GM12878 (cell line): ENCODE results near the gene KIF21A. TPM values are rescaled to one million over a fixed set of nuclear protein-coding genes. Genes with fewer than 3 reads are reported as not detected.

Source experiments
- ATAC-seq: fragments of 200-7000 bp; cut with Tn5 transposase; 3 replicates; pipeline ENCODE4 v1.9.1; 2020; ENCODE audit warnings: mild to moderate bottlenecking, moderate library complexity
- BruUV-seq: library from RNA; stranded (reverse); fragments of 400-500 nt; replicated peaks from 2 replicates; lab custom pipeline; 2021; lab: Mats Ljungman, UMichigan
- CTCF ChIA-PET: fragments of 300-600 bp; sonication (Branson Sonifier 250); formaldehyde crosslinking; extraction: SDS; loops from one replicate; lab custom pipeline; 2021; ENCODE audit warnings: inconsistent platforms; lab: Yijun Ruan, JAX
- POLR2A ChIA-PET: fragments of 350-600 bp; formaldehyde crosslinking; extraction: SDS; loops from one replicate; lab custom pipeline; 2021; ENCODE audit warnings: inconsistent platforms; lab: Charles Lee
- RAD21 ChIA-PET: fragments of 300-600 bp; sonication (Branson Sonifier 250); formaldehyde crosslinking; loops from one replicate; lab custom pipeline; 2023; ENCODE audit warnings: antibody characterized with exemption; ENCODE audit not compliant: unreplicated experiment; lab: Charles Lee
- SMC1A ChIA-PET: fragments of 300-600 bp; sonication (Branson Sonifier 250); formaldehyde crosslinking; loops from one replicate; lab custom pipeline; 2023; ENCODE audit not compliant: unreplicated experiment, uncharacterized antibody; lab: Charles Lee
- DNase-seq: peaks from one replicate; pipeline ENCODE4 v3.0.0-alpha.2; 2011; ENCODE audit warnings: low read depth, low spot score
- FAIRE-seq: peaks from 3 replicates; lab custom pipeline; 2011; peaks lifted over from hg19 to GRCh38; lab: Jason Lieb, UNC
- H2AFZ ChIP-seq: 2 replicates; pipeline ENCODE4 v1.6.0; 2011; ENCODE audit warnings: low read depth, low read length, control low read depth; ENCODE audit not compliant: control insufficient read depth
- H3K27ac ChIP-seq: 2 replicates; pipeline ENCODE4 v1.5.1; 2011; ENCODE audit warnings: control low read depth; ENCODE audit not compliant: control insufficient read depth, insufficient read depth
- H3K27me3 ChIP-seq, 2 experiments: replicated peaks in 1 of 2; 2 replicates each; pipeline versions ENCODE4 v1.6.0 to v1.6.1; 2011; ENCODE audit warnings: low read length in 1 of 2; ENCODE audit not compliant: control insufficient read depth in 2 of 2, insufficient read depth in 2 of 2
- H3K36me3 ChIP-seq, 2 experiments: 2 replicates each; pipeline ENCODE4 v1.5.1; 2011; ENCODE audit warnings: low read length in 1 of 2; ENCODE audit not compliant: control insufficient read depth in 2 of 2, insufficient read depth in 2 of 2
- H3K4me1 ChIP-seq: 2 replicates; pipeline ENCODE4 v1.6.1; 2011; ENCODE audit warnings: mild to moderate bottlenecking, low read length, moderate library complexity, mixed read lengths; ENCODE audit not compliant: control insufficient read depth, insufficient read depth
- H3K4me2 ChIP-seq: 2 replicates; pipeline ENCODE4 v1.6.0; 2011; ENCODE audit warnings: control low read depth; ENCODE audit not compliant: control insufficient read depth, insufficient read depth
- H3K4me3 ChIP-seq: fragments of 200-600 bp; sonication (generic); 2 replicates; pipeline ENCODE4 v1.5.1; 2016
- H3K79me2 ChIP-seq: 2 replicates; pipeline ENCODE4 v1.6.0; 2011; ENCODE audit warnings: low read length; ENCODE audit not compliant: control insufficient read depth, insufficient read depth
- H3K9ac ChIP-seq: 2 replicates; pipeline ENCODE4 v1.8.0; 2011; ENCODE audit warnings: low read length, control low read depth, mixed read lengths; ENCODE audit not compliant: control insufficient read depth, insufficient read depth
- H3K9me3 ChIP-seq: replicated peaks from 3 replicates; pipeline ENCODE4 v1.5.1; 2011; ENCODE audit warnings: mild to moderate bottlenecking, low read length; ENCODE audit not compliant: control insufficient read depth, insufficient read depth
- H4K20me1 ChIP-seq: 2 replicates; pipeline ENCODE4 v1.6.0; 2011; ENCODE audit not compliant: control insufficient read depth, insufficient read depth
- CHD2 ChIP-seq: IDR thresholded peaks from 2 replicates; pipeline ENCODE4 v1.6.1; 2011; ENCODE audit warnings: low read depth, low read length, improper control_type of control experiment, borderline replicate concordance
- GABPA ChIP-seq: IDR thresholded peaks from 2 replicates; pipeline ENCODE4 v1.6.1; 2014; ENCODE audit warnings: antibody characterized with exemption, low read depth, mild to moderate bottlenecking, inconsistent platforms
- IRF4 ChIP-seq: IDR thresholded peaks from 2 replicates; pipeline ENCODE4 v1.6.1; 2011; ENCODE audit warnings: low read depth, low read length
- MTA2 ChIP-seq: fragments of 450-650 bp; IDR thresholded peaks from 2 replicates; pipeline ENCODE4 v1.6.1; 2016; ENCODE audit warnings: low read depth, mild to moderate bottlenecking, moderate library complexity
- MTA3 ChIP-seq: IDR thresholded peaks from 2 replicates; pipeline ENCODE4 v1.6.1; 2012; ENCODE audit warnings: low read length, inconsistent platforms, borderline replicate concordance
- NR2C2 ChIP-seq: IDR thresholded peaks from 2 replicates; pipeline ENCODE4 v1.6.1; 2011; ENCODE audit warnings: borderline replicate concordance, low read depth; ENCODE audit not compliant: control insufficient read depth, insufficient read length
- POU2F2 ChIP-seq: IDR thresholded peaks from 3 replicates; pipeline ENCODE4 v1.6.1; 2011; ENCODE audit warnings: low read depth, mild to moderate bottlenecking, low read length, borderline replicate concordance
- YBX1 ChIP-seq: fragments of 450-650 bp; IDR thresholded peaks from 2 replicates; pipeline ENCODE4 v1.6.1; 2016; ENCODE audit warnings: antibody characterized with exemption
- ZBTB40 ChIP-seq: fragments of 450-650 bp; IDR thresholded peaks from 2 replicates; pipeline ENCODE4 v1.6.1; 2016; ENCODE audit warnings: mild to moderate bottlenecking, moderate library complexity, borderline replicate concordance
- WGBS: methylation state at CpG from one replicate; pipeline ENCODE4 v1.1.6; 2016; ENCODE audit warnings: low lambda C conversion rate; ENCODE audit not compliant: insufficient replicate concordance, insufficient coverage; ENCODE audit errors: missing lambda C conversion rate; 5-methylcytosine and 5-hydroxymethylcytosine counted together
- in situ Hi-C: fragments of 300-500 bp; cut with MboI; formaldehyde crosslinking; loops from 9 replicates; pipeline ENCODE4 v1.14.3; 2018; ENCODE audit warnings: mixed read lengths
- intact Hi-C: fragments of 100-400 bp; cut with micrococcal nuclease; formaldehyde crosslinking; loops from one replicate; pipeline ENCODE4 v1.14.2; 2022; ENCODE audit not compliant: unreplicated experiment
- polyA plus RNA-seq, 11 experiments: library from polyadenylated mRNA; depleted of rRNA in 4 of 11; unstranded in 6 of 11; stranded (reverse) in 5 of 11; fragments of >200 nt; fragmentation: Nextera tagmentation in 4 of 11; fragmentation: Illumina TruSeq in 1 of 11; extraction: Ambion mirVana in 4 of 11; extraction: Trizol in 1 of 11; gene quantifications; 1 replicate in 1 of 11; 2 replicates in 10 of 11; pipeline versions ENCODE4 v1.2.1 to v1.2.3, GENCODE V29; 2011 to 2016; ENCODE audit warnings: inconsistent platforms in 2 of 11, missing spikeins in 2 of 11, low read depth in 1 of 11
- total RNA-seq, 4 experiments: library from RNA; depleted of rRNA in 3 of 4; stranded (reverse); fragments of >200 nt in 3 of 4; fragmentation: Illumina TruSeq in 1 of 4; extraction: Trizol in 1 of 4; gene quantifications; 2 replicates each; pipeline versions ENCODE4 v1.2.1 to v1.2.3, GENCODE V29; 2013 to 2021
- TF ChIP-seq, protein P1 (sequence below): IDR thresholded peaks from 2 replicates; pipeline ENCODE4 v1.6.1; 2012; ENCODE audit warnings: improper control_type of control experiment, low read depth, low read length; ENCODE audit not compliant: insufficient replicate concordance
- TF ChIP-seq, protein P2 (sequence below): IDR thresholded peaks from 2 replicates; pipeline ENCODE4 v1.6.1; 2012; ENCODE audit warnings: low read length, inconsistent platforms

Gene KIF21A
- total and polyA plus RNA-seq, 10 of the 15 experiments (the other 5 are each of a cell fraction or from before 2014, with no cell fraction given), result 21.3 to 42.1 (median 24.5) TPM

DNA sequence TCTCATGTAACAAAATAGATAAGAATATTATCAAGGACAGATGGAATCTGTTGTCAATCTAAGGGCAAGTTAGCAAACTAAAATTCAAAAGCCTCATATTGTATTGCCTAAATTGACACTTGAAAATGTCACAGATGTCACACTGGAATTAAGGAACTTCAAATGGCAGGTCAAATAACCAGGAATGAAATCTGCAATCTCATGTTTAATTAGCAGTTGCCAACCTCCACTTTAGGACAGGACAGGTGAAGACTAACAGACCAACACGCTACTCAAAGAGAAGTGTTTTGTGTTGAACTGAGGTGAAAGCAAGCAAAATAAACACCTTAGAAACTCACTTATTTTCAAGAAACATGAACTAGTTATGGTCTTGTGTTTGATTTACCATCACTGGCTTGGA, 11.1 kb downstream of the KIF21A start (continued):
- TF ChIP-seq, protein P1, sequence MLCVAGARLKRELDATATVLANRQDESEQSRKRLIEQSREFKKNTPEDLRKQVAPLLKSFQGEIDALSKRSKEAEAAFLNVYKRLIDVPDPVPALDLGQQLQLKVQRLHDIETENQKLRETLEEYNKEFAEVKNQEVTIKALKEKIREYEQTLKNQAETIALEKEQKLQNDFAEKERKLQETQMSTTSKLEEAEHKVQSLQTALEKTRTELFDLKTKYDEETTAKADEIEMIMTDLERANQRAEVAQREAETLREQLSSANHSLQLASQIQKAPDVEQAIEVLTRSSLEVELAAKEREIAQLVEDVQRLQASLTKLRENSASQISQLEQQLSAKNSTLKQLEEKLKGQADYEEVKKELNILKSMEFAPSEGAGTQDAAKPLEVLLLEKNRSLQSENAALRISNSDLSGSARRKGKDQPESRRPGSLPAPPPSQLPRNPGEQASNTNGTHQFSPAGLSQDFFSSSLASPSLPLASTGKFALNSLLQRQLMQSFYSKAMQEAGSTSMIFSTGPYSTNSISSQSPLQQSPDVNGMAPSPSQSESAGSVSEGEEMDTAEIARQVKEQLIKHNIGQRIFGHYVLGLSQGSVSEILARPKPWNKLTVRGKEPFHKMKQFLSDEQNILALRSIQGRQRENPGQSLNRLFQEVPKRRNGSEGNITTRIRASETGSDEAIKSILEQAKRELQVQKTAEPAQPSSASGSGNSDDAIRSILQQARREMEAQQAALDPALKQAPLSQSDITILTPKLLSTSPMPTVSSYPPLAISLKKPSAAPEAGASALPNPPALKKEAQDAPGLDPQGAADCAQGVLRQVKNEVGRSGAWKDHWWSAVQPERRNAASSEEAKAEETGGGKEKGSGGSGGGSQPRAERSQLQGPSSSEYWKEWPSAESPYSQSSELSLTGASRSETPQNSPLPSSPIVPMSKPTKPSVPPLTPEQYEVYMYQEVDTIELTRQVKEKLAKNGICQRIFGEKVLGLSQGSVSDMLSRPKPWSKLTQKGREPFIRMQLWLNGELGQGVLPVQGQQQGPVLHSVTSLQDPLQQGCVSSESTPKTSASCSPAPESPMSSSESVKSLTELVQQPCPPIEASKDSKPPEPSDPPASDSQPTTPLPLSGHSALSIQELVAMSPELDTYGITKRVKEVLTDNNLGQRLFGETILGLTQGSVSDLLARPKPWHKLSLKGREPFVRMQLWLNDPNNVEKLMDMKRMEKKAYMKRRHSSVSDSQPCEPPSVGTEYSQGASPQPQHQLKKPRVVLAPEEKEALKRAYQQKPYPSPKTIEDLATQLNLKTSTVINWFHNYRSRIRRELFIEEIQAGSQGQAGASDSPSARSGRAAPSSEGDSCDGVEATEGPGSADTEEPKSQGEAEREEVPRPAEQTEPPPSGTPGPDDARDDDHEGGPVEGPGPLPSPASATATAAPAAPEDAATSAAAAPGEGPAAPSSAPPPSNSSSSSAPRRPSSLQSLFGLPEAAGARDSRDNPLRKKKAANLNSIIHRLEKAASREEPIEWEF, result no peak
- TF ChIP-seq MTA2, result no peak

GRCh38 chr12:39431002-39431796, 11.7 kb downstream of the KIF21A start:
- DNase-seq (no peak), ATAC-seq (no peak), FAIRE-seq (no peak)
- WGBS, result 43% methylated on average over 3 of the region's 3 CpGs
- Histone ChIP-seq H3K79me2 (peaks cover 6% of the 10 kb centered on the region), H3K9me3 (no peaks in the 10 kb centered on the region), H3K27me3 (no peaks in the 10 kb centered on the region), H3K4me3 (no peak overlapping the region), H3K4me2 (no peak overlapping the region), H4K20me1 (no peaks in the 10 kb centered on the region), H2AFZ (no peak overlapping the region), H3K36me3 (no peaks in the 10 kb centered on the region), H3K27ac (no peak overlapping the region), H3K4me1 (no peaks in the 10 kb centered on the region), H3K9ac (no peak overlapping the region)
- in situ Hi-C loops (loop anchor here (25.0 kb wide), 3 partner anchors 94 to 744 kb away; no protein-coding TSS in a partner anchor), intact Hi-C loops (no loop called here)
- ChIA-PET CTCF (no interaction called here), POLR2A (no interaction called here), SMC1A (interaction anchor here (0.9 kb wide), 1 partner anchor 9 kb away, joined by 4 read pairs; no protein-coding TSS in a partner anchor), RAD21 (no interaction called here)
- no TSS peak for BruUV-seq
- no peak for TF ChIP-seq GABPA
- TF ChIP-seq POU2F2, result no peak
- no peak for TF ChIP-seq CHD2
- no peak for TF ChIP-seq ZBTB40
- TF ChIP-seq, protein P2, sequence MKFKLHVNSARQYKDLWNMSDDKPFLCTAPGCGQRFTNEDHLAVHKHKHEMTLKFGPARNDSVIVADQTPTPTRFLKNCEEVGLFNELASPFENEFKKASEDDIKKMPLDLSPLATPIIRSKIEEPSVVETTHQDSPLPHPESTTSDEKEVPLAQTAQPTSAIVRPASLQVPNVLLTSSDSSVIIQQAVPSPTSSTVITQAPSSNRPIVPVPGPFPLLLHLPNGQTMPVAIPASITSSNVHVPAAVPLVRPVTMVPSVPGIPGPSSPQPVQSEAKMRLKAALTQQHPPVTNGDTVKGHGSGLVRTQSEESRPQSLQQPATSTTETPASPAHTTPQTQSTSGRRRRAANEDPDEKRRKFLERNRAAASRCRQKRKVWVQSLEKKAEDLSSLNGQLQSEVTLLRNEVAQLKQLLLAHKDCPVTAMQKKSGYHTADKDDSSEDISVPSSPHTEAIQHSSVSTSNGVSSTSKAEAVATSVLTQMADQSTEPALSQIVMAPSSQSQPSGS, result no peak
- TF ChIP-seq MTA3, result no peak
- TF ChIP-seq YBX1, result no peak
- TF ChIP-seq NR2C2, result no peak
- no peak for TF ChIP-seq IRF4
